PFSK-1 (cell line): ENCODE results near the gene PIK3C3.

Experiments
- FOXP2 ChIP-seq: optimal IDR thresholded peaks from 2 replicates; pipeline ENCODE3; 2011; ENCODE audit warnings: borderline replicate concordance, control low read depth, inconsistent platforms; ENCODE audit not compliant: insufficient read depth; ENCODE audit errors: extremely low read length, extremely low read depth
- POLR2AphosphoS5 ChIP-seq: IDR thresholded peaks from 2 replicates; pipeline ENCODE4 v1.6.1; 2012; ENCODE audit warnings: low read depth, mild to moderate bottlenecking, control low read depth, low read length, moderate library complexity
- REST ChIP-seq, 2 experiments: IDR thresholded peaks; 2 replicates each; pipeline versions ENCODE4 v1.6.1 to v1.8.0; 2011 to 2012; ENCODE audit warnings: low read depth in 2 of 2, low read length in 2 of 2, control low read depth in 1 of 2, inconsistent platforms in 1 of 2, mild to moderate bottlenecking in 1 of 2, moderate library complexity in 1 of 2; ENCODE audit not compliant: insufficient read depth in 1 of 2
- SIN3A ChIP-seq: IDR thresholded peaks from 2 replicates; pipeline ENCODE4 v1.6.1; 2012; ENCODE audit warnings: mild to moderate bottlenecking, low read length, moderate library complexity, borderline replicate concordance; ENCODE audit not compliant: insufficient read depth
- TAF1 ChIP-seq: IDR thresholded peaks from 2 replicates; pipeline ENCODE4 v1.6.1; 2012; ENCODE audit warnings: low read length, control low read depth, borderline replicate concordance; ENCODE audit not compliant: insufficient read depth

Gene PIK3C3

GRCh38 chr18:41933778-41934177, 21.3 kb upstream of the PIK3C3 start:
- TF ChIP-seq FOXP2 = no peak
- TF ChIP-seq TAF1 = no peak
- no peak for TF ChIP-seq POLR2AphosphoS5
- no peak for TF ChIP-seq SIN3A
- TF ChIP-seq REST (IDR thresholded peaks at IDR 0.05; ENCODE audit: insufficient read depth in 1 of 2, low read depth in 2 of 2, low read length in 2 of 2) = no peak

GRCh38 chr18:41936471-41937134, 18.4 kb upstream of the PIK3C3 start:
- TF ChIP-seq SIN3A (no peak), REST (IDR thresholded peaks at IDR 0.05; ENCODE audit: insufficient read depth in 1 of 2, low read depth in 2 of 2, low read length in 2 of 2) (no peak), POLR2AphosphoS5 (no peak), TAF1 (no peak), FOXP2 (no peak)

GRCh38 chr18:41938445-41938844, 16.6 kb upstream of the PIK3C3 start:
- TF ChIP-seq SIN3A (no peak), FOXP2 (no peak), TAF1 (no peak), POLR2AphosphoS5 (no peak), REST (IDR thresholded peaks at IDR 0.05; ENCODE audit: insufficient read depth in 1 of 2, low read depth in 2 of 2, low read length in 2 of 2) (no peak)

GRCh38 chr18:41939326-41939725, 15.7 kb upstream of the PIK3C3 start:
- no peak for TF ChIP-seq SIN3A
- no peak for TF ChIP-seq POLR2AphosphoS5
- TF ChIP-seq REST (IDR thresholded peaks at IDR 0.05; ENCODE audit: insufficient read depth in 1 of 2, low read depth in 2 of 2, low read length in 2 of 2) = no peak
- TF ChIP-seq FOXP2 = no peak
- TF ChIP-seq TAF1 = no peak

- TF ChIP-seq SIN3A (no peak), FOXP2 (no peak), REST (IDR thresholded peaks at IDR 0.05; ENCODE audit: insufficient read depth in 1 of 2, low read depth in 2 of 2, low read length in 2 of 2) (peak in 1 of 2 experiments; percentile 31; a peak in 1 of 4 replicates), POLR2AphosphoS5 (no peak), TAF1 (no peak)
Observed at GRCh38 chr18:41940506-41941215, 14.4 kb upstream of the PIK3C3 start.
